Measurements from ENCODE around the gene DAPK3. TPM values are rescaled to one million over a fixed set of nuclear protein-coding genes. Genes with fewer than 3 reads are reported as not detected.

The DAPK3 gene
- total and polyA plus RNA-seq, 8 donors: 35.6 to 70.7 (median 44.1) TPM

GRCh38 chr19:3984908-3985642 lies 14.2 kb upstream of the DAPK3 start, which contains the start of gene EEF2:
Gene EEF2 (minus strand): TSS chr19:3985463. CDS start chr19:3985380, 83 bp downstream.
- Histone ChIP-seq H3K4me1 (peaks cover 20 to 74% of the 10 kb centered on the region in 2 donors), H3K27me3 (no peaks in the 10 kb centered on the region), H3K27ac (peak within 1 kb of the TSS; percentile 92 to 96), H3K4me3 (peak within 1 kb of the TSS; percentile 79 to 94), H3K36me3 (peaks cover 11 to 43% of the 10 kb centered on the region in 2 donors), H3K9me3 (no peaks in the 10 kb centered on the region)
- DNase-seq: peak; percentile 91 to 96 (median 95)
- ATAC-seq: peak; percentile 69
- intact Hi-C loops (cut with DNase I): no loop called here
- TF ChIP-seq, protein P1, sequence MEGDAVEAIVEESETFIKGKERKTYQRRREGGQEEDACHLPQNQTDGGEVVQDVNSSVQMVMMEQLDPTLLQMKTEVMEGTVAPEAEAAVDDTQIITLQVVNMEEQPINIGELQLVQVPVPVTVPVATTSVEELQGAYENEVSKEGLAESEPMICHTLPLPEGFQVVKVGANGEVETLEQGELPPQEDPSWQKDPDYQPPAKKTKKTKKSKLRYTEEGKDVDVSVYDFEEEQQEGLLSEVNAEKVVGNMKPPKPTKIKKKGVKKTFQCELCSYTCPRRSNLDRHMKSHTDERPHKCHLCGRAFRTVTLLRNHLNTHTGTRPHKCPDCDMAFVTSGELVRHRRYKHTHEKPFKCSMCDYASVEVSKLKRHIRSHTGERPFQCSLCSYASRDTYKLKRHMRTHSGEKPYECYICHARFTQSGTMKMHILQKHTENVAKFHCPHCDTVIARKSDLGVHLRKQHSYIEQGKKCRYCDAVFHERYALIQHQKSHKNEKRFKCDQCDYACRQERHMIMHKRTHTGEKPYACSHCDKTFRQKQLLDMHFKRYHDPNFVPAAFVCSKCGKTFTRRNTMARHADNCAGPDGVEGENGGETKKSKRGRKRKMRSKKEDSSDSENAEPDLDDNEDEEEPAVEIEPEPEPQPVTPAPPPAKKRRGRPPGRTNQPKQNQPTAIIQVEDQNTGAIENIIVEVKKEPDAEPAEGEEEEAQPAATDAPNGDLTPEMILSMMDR (IDR thresholded peaks at IDR 0.05): no peak

DNA sequence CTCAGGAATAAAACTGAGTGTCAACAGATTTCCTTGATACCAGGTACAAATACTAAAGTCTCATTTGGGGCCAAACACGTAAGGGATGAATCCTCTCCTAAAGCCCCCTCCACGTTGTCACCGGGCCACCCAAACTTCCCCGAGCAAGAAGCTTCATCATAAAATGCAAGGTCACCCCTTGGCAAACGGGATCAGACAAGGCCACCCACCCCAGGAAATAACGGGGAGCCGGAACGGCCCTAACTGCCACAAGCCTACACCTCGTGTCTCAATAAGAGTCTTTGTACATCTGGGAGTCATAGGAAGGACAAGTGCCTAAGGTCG lies 13.6 kb upstream of the DAPK3 start:
- no peaks in the 10 kb centered on the region for H3K27me3 ChIP-seq
- intact Hi-C loops (cut with DNase I): no loop called here
- TF ChIP-seq, protein P1 (IDR thresholded peaks at IDR 0.05): no peak
- H3K4me3 ChIP-seq: peak overlapping the region; percentile 79 to 94
- H3K36me3 ChIP-seq: peaks cover 13 to 48% of the 10 kb centered on the region in 2 donors
- ATAC-seq (no peak), DNase-seq (no peak)
- H3K9me3 ChIP-seq: no peaks in the 10 kb centered on the region
- H3K4me1 ChIP-seq: peaks cover 20 to 80% of the 10 kb centered on the region in 2 donors
- peak overlapping the region; percentile 92 to 96 for H3K27ac ChIP-seq

DNA sequence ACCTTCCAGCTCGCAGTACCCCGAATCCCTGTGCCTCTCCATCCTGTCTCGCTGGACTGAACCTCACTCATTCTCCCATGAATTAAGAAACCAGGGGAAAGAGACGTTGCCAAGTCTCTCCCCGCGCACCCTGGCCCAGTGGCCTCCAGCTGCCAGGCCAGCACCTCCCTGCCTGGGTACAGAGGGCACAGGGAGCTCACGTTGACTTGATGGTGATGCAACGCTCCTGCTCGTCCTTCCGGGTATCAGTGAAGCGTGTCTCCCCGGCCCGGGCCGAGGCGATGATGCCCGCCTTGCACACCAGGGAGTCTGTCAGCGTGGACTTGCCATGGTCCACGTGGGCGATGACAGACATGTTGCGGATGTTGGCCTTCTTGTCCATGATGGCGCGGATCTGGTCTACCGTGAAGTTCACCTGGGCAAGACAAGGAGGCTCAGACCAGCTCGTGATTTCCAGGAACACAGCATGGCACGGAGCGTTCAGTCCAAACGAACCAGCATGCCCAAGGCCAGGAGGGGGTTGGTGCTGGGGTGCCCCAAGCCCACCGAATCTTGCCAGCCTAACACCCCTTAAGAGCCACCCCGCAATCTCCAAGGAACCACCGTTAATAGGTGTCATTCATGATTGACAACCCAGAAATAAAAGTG lies 13.2 kb upstream of the DAPK3 start:
- intact Hi-C loops (cut with DNase I): no loop called here

GRCh38 chr19:3983542-3983914 lies 12.6 kb upstream of the DAPK3 start:
- DNase-seq (no peak), ATAC-seq (no peak)
- Histone ChIP-seq H3K27me3 (no peaks in the 10 kb centered on the region), H3K36me3 (peaks cover 19 to 58% of the 10 kb centered on the region in 2 donors), H3K4me3 (peak overlapping the region; percentile 79 to 94), H3K27ac (peak overlapping the region in 1 of 2 donors; percentile 96), H3K9me3 (no peaks in the 10 kb centered on the region), H3K4me1 (peaks cover 20 to 83% of the 10 kb centered on the region in 2 donors)
- TF ChIP-seq, protein P1 (IDR thresholded peaks at IDR 0.05): no peak
- intact Hi-C loops (cut with DNase I): no loop called here

More for the DNA sequence above, 13.2 kb upstream of the DAPK3 start:
- Histone ChIP-seq H3K9me3 (no peaks in the 10 kb centered on the region), H3K27ac (peak overlapping the region; percentile 92 to 96), H3K36me3 (peaks cover 18 to 53% of the 10 kb centered on the region in 2 donors), H3K4me3 (peak overlapping the region; percentile 79 to 94), H3K4me1 (peaks cover 20 to 83% of the 10 kb centered on the region in 2 donors), H3K27me3 (no peaks in the 10 kb centered on the region)
- TF ChIP-seq, protein P1 (IDR thresholded peaks at IDR 0.05): no peak
- peak in 1 of 4 donors; percentile 83 for DNase-seq
- ATAC-seq: no peak
